HG02763 (cell line): ENCODE results near the gene HEXD.
"Not testable (repeated sequence)": the region's sequence is repeated elsewhere in the genome, so short reads cannot be mapped to it uniquely, and the experiment has no call there.

Source experiments
- ATAC-seq: cut with Tn5 transposase; IDR thresholded peaks from one replicate; pipeline ENCODE4 v1.9.1; 2021; ENCODE audit warnings: mild to moderate bottlenecking, moderate library complexity; ENCODE audit not compliant: unreplicated experiment

Gene HEXD

GRCh38 chr17:82382220-82382932, 35.8 kb upstream of the HEXD start:
- not testable (repeated sequence) for ATAC-seq

GRCh38 chr17:82382933-82383255, 35.3 kb upstream of the HEXD start:
- no peak for ATAC-seq

GRCh38 chr17:82383411-82383810, 34.7 kb upstream of the HEXD start:
- no peak for ATAC-seq

GRCh38 chr17:82384051-82384729, 34.0 kb upstream of the HEXD start:
- ATAC-seq: no peak

GRCh38 chr17:82384730-82385481, 33.2 kb upstream of the HEXD start:
- ATAC-seq: no peak

- ATAC-seq: no peak
Measured at GRCh38 chr17:82385559-82386254, 32.4 kb upstream of the HEXD start.

GRCh38 chr17:82386255-82386831, 31.8 kb upstream of the HEXD start:
- ATAC-seq: no peak

- no peak for ATAC-seq
Measured at GRCh38 chr17:82386881-82387704, 31.1 kb upstream of the HEXD start.

GRCh38 chr17:82387705-82388106, 30.4 kb upstream of the HEXD start:
- no peak for ATAC-seq

GRCh38 chr17:82388223-82388921, 29.8 kb upstream of the HEXD start:
- ATAC-seq: no peak

GRCh38 chr17:82388922-82389283, 29.2 kb upstream of the HEXD start:
- ATAC-seq: no peak

- no peak for ATAC-seq
Measured at GRCh38 chr17:82389379-82389778, 28.8 kb upstream of the HEXD start.

- no peak for ATAC-seq
Measured at GRCh38 chr17:82390015-82390859, 27.9 kb upstream of the HEXD start.

GRCh38 chr17:82390860-82391435, 27.2 kb upstream of the HEXD start:
- ATAC-seq: no peak

GRCh38 chr17:82391496-82392066, 26.6 kb upstream of the HEXD start:
- ATAC-seq: no peak

GRCh38 chr17:82392209-82392920, 25.8 kb upstream of the HEXD start:
- ATAC-seq: no peak

GRCh38 chr17:82392941-82393340, 25.2 kb upstream of the HEXD start:
- no peak for ATAC-seq
